Spleen (tissue), 7 donors: ENCODE data around the gene ANKRD24.

Experiments
- POLR2A ChIP-seq, 3 donors: fragments of 450-650 bp; IDR thresholded peaks; one replicate each; pipeline ENCODE4 v1.5.1; 2017; ENCODE audit warnings: antibody characterized with exemption in 3 of 3, mild to moderate bottlenecking in 1 of 3
- TF ChIP-seq, protein P1 (sequence below), 11 experiments: fragments of 200-600 bp in 7 of 11; fragments of 450-650 bp in 4 of 11; sonication (generic) in 4 of 11; IDR thresholded peaks in 8 of 11; conservative IDR thresholded peaks in 3 of 11; 1 replicate in 7 of 11; 2 replicates in 4 of 11; pipeline versions ENCODE4 v1.4.0 to v1.8.0; 2016 to 2021; ENCODE audit warnings: antibody characterized with exemption in 11 of 11, inconsistent platforms in 4 of 11, mild to moderate bottlenecking in 1 of 11
- donor health status: DM: no; HTN: no; CAD: no; lungs with moderate emphysema.
- donor health status: DM: no; HTN: no; CAD: no.
- donor health status: DM: no; HTN: no; CAD: no.

DNA sequence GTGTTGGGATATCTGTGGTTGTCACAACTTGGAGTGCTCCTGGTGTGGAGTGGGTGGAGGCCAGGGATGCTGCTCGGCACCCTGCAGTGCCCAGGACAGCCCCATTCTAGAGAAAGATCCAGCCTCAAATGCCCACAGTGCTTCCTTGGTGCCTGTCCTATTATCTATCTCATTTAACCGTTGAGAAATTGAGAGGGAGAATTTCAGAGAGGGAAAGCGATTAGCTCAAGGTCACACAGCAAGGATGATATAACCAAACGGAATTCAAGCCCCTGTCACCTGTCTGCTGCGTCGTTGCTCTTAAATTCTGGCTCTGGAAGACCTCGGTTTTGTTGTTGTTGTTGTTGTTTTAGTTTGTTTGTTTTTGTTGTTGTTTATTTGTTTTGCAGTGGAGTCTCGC lies 13.5 kb downstream of the ANKRD24 start:
- TF ChIP-seq POLR2A (IDR thresholded peaks at IDR 0.05), result no peak
- TF ChIP-seq, protein P1, sequence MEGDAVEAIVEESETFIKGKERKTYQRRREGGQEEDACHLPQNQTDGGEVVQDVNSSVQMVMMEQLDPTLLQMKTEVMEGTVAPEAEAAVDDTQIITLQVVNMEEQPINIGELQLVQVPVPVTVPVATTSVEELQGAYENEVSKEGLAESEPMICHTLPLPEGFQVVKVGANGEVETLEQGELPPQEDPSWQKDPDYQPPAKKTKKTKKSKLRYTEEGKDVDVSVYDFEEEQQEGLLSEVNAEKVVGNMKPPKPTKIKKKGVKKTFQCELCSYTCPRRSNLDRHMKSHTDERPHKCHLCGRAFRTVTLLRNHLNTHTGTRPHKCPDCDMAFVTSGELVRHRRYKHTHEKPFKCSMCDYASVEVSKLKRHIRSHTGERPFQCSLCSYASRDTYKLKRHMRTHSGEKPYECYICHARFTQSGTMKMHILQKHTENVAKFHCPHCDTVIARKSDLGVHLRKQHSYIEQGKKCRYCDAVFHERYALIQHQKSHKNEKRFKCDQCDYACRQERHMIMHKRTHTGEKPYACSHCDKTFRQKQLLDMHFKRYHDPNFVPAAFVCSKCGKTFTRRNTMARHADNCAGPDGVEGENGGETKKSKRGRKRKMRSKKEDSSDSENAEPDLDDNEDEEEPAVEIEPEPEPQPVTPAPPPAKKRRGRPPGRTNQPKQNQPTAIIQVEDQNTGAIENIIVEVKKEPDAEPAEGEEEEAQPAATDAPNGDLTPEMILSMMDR (IDR thresholded peaks at IDR 0.05 in 8 of 11, conservative IDR thresholded peaks at IDR 0.05 in 3 of 11), result no peak
